Upper lobe of left lung (tissue), 6 donors: ENCODE results near the gene EXOC4. TPM values are rescaled to one million over a fixed set of nuclear protein-coding genes. Genes with fewer than 3 reads are reported as not detected.

ENCODE experiments used
- ATAC-seq, 2 donors: fragments of 200-7000 bp; cut with Tn5 transposase; one replicate each; pipeline ENCODE4 v1.9.1; 2022; ENCODE audit warnings: mild to moderate bottlenecking in 2 of 2, moderate library complexity in 2 of 2; ENCODE audit not compliant: low FRiP score in 2 of 2
- DNase-seq, 2 donors: peaks; one replicate each; pipeline ENCODE4 v3.0.0-alpha.2; 2019 to 2020
- H3K27ac ChIP-seq, 4 donors: fragments of 200-600 bp; sonication (generic); one replicate each; pipeline ENCODE4 v1.5.1; 2016 to 2019
- H3K27me3 ChIP-seq, 4 donors: fragments of 200-600 bp; sonication (generic); one replicate each; pipeline ENCODE4 v1.5.1; 2017 to 2019
- H3K36me3 ChIP-seq, 4 donors: fragments of 200-600 bp; sonication (generic); one replicate each; pipeline ENCODE4 v1.5.1; 2016 to 2019
- H3K4me1 ChIP-seq, 4 donors: fragments of 200-600 bp; sonication (generic); one replicate each; pipeline ENCODE4 v1.5.1; 2018 to 2019
- H3K4me3 ChIP-seq, 4 donors: fragments of 200-600 bp; sonication (generic); one replicate each; pipeline ENCODE4 v1.5.1; 2017 to 2019; ENCODE audit warnings: mild to moderate bottlenecking in 2 of 4, moderate library complexity in 1 of 4
- H3K9me3 ChIP-seq, 4 donors: fragments of 200-600 bp; sonication (generic); one replicate each; pipeline ENCODE4 v1.5.1; 2018 to 2019
- EP300 ChIP-seq, 4 donors: sonication (generic); formaldehyde crosslinking; IDR thresholded peaks; one replicate each; pipeline ENCODE4 v1.5.1; 2017; ENCODE audit warnings: antibody characterized with exemption in 4 of 4, control low read depth in 2 of 4
- POLR2A ChIP-seq, 4 donors: fragments of 450-650 bp; IDR thresholded peaks; one replicate each; pipeline ENCODE4 v1.5.1; 2016 to 2017; ENCODE audit warnings: antibody characterized with exemption in 4 of 4, mild to moderate bottlenecking in 2 of 4
- POLR2AphosphoS5 ChIP-seq, 2 donors: sonication (generic); formaldehyde crosslinking; IDR thresholded peaks; one replicate each; pipeline ENCODE4 v1.5.1; 2017; ENCODE audit warnings: antibody characterized with exemption in 2 of 2
- WGBS, 2 donors: methylation state at CpG; one replicate each; pipeline ENCODE4 v1.1.5; 2017 to 2018; 5-methylcytosine and 5-hydroxymethylcytosine counted together
- total RNA-seq, 6 donors: library from RNA; depleted of rRNA in 4 of 6; stranded (reverse); fragments of >200 nt in 4 of 6; gene quantifications; one replicate each; pipeline versions ENCODE4 v1.1.0 to v1.2.1, GENCODE V29; 2016 to 2021
- TF ChIP-seq, protein P1 (sequence below), 6 experiments: fragments of 450-650 bp in 4 of 6; fragments of 200-600 bp in 2 of 6; sonication (generic) in 2 of 6; IDR thresholded peaks; one replicate each; pipeline ENCODE4 v1.5.1; 2016 to 2019; ENCODE audit warnings: antibody characterized with exemption in 6 of 6
- donor health status: DM: no; HTN: no; CAD: no; lungs with moderate emphysema.
- donor health status: DM: no; HTN: yes; CAD: no; lungs with severe emphysema.

EXOC4 gene
- total RNA-seq, 6 donors from 2014 or later, result 56.3 to 325 (median 99.4) TPM

DNA sequence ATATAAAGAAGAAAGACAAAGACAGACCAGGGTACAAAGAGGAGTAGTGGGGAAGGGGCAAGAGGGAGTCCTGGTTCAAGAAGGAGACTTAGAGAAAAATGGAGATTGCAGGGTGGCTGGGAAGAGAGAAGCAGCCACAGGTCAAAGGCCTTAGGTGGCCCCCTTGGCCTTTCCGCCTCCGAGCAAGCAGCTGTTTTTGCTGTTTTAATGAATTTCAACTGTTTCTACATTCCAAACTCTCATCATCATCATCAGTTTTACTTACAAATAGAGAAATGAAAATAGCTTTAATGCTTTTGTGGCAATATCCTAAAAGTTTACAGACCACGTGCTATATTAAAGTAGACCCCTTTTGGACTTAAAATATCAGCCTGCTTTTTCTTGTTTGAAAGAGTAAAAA lies 399.7 kb downstream of the EXOC4 start:
- TF ChIP-seq POLR2AphosphoS5 (IDR thresholded peaks at IDR 0.05), result no peak
- TF ChIP-seq, protein P1, sequence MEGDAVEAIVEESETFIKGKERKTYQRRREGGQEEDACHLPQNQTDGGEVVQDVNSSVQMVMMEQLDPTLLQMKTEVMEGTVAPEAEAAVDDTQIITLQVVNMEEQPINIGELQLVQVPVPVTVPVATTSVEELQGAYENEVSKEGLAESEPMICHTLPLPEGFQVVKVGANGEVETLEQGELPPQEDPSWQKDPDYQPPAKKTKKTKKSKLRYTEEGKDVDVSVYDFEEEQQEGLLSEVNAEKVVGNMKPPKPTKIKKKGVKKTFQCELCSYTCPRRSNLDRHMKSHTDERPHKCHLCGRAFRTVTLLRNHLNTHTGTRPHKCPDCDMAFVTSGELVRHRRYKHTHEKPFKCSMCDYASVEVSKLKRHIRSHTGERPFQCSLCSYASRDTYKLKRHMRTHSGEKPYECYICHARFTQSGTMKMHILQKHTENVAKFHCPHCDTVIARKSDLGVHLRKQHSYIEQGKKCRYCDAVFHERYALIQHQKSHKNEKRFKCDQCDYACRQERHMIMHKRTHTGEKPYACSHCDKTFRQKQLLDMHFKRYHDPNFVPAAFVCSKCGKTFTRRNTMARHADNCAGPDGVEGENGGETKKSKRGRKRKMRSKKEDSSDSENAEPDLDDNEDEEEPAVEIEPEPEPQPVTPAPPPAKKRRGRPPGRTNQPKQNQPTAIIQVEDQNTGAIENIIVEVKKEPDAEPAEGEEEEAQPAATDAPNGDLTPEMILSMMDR (IDR thresholded peaks at IDR 0.05), result no peak
- no peak for TF ChIP-seq POLR2A (IDR thresholded peaks at IDR 0.05)
- TF ChIP-seq EP300 (IDR thresholded peaks at IDR 0.05), result no peak

DNA sequence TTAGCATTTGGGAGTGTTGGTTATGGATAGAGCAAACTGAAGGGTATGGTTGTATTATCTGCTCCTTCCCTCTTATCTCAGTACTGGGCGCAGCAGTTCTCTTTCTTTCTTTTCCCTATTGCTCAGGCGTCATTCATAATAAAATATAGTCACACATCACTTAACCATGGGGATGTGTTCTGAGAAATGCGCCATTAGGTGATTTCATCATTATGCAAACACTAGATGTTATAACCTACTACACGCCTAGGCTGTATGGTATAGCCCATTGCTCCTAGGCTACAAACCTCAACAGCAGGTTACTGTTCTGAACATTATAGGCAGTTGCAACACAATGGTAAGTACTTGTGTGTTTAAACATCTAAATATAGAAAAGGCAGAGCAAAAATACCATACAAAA lies 401.7 kb downstream of the EXOC4 start:
- 94 to 95% methylated on average over 4 of the region's 4 CpGs for WGBS, 2 donors

More for the DNA sequence above, 399.7 kb downstream of the EXOC4 start:
- Histone ChIP-seq H3K27ac (no peak overlapping the region), H3K9me3 (no peaks in the 10 kb centered on the region), H3K27me3 (no peaks in the 10 kb centered on the region), H3K36me3 (no peaks in the 10 kb centered on the region), H3K4me3 (no peak overlapping the region), H3K4me1 (peaks cover 0 to 7% (median 3%) of the 10 kb centered on the region in 4 donors)
- DNase-seq (no peak), ATAC-seq (no peak)
- 79 to 85% methylated on average over 3 of the region's 3 CpGs for WGBS, 2 donors

DNA sequence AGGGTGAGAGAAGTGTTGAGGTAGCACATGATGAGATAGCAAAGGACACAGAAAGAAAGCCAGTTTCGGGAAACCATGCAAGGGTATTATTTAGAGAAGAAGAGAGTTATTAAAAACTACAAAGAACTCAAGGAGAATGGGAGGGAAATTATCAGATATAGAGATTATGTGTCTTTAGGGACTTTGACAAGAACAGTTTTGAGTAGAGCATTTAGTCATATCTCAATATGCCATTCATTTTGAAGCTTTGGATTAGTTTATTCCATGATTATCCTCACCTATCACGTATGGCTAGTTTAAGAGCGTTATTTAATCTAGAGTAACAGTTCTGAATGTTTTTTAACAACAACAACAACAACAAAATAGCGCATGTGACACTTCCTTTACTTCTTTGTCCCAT lies 409.4 kb downstream of the EXOC4 start:
- H3K36me3 ChIP-seq, result no peaks in the 10 kb centered on the region
- TF ChIP-seq POLR2AphosphoS5 (IDR thresholded peaks at IDR 0.05) (no peak), POLR2A (IDR thresholded peaks at IDR 0.05) (no peak), EP300 (IDR thresholded peaks at IDR 0.05) (no peak)
- TF ChIP-seq, protein P1 (IDR thresholded peaks at IDR 0.05), result no peak

More for the DNA sequence above, 401.7 kb downstream of the EXOC4 start:
- Histone ChIP-seq H3K4me1 (peaks cover 0 to 7% (median 3%) of the 10 kb centered on the region in 4 donors), H3K27ac (no peak overlapping the region), H3K27me3 (no peaks in the 10 kb centered on the region), H3K4me3 (no peak overlapping the region), H3K36me3 (no peaks in the 10 kb centered on the region), H3K9me3 (no peaks in the 10 kb centered on the region)
- TF ChIP-seq POLR2AphosphoS5 (IDR thresholded peaks at IDR 0.05) (no peak), POLR2A (IDR thresholded peaks at IDR 0.05) (no peak)
- ATAC-seq, result no peak
- DNase-seq, result no peak

DNA sequence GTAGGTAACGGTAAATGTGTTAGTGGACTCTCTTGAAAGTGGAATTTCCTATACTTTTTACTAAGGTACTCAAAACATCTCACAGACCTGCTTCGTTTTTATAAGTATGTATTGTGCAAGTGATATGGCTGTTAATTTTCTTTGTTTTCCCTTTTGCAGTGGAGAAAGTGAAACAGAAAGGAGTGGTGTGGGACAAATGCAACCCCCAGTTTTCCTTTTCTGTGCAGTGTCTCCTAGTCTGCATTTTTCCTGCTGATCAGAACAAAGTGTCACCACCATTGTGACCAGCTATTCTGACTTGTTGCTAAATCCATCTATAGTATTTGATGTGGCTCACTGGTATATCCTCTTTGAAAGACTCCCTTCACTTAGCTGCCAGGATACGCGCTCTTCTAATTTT lies 410.0 kb downstream of the EXOC4 start:
- no peaks in the 10 kb centered on the region for H3K9me3 ChIP-seq
- no peaks in the 10 kb centered on the region for H3K36me3 ChIP-seq
- 78 to 86% methylated on average over 4 of the region's 4 CpGs for WGBS, 2 donors
- no peak for ATAC-seq
- H3K4me3 ChIP-seq, result no peak overlapping the region
- H3K27me3 ChIP-seq, result no peaks in the 10 kb centered on the region
- H3K27ac ChIP-seq, result no peak overlapping the region
- DNase-seq, result no peak
- no peaks in the 10 kb centered on the region for H3K4me1 ChIP-seq
- TF ChIP-seq, protein P1 (IDR thresholded peaks at IDR 0.05), result no peak
- TF ChIP-seq POLR2AphosphoS5 (IDR thresholded peaks at IDR 0.05), result no peak
- no peak for TF ChIP-seq EP300 (IDR thresholded peaks at IDR 0.05)
- TF ChIP-seq POLR2A (IDR thresholded peaks at IDR 0.05), result no peak

More for the DNA sequence above, 409.4 kb downstream of the EXOC4 start:
- no peak for ATAC-seq
- H3K4me3 ChIP-seq, result no peak overlapping the region
- no peak for DNase-seq
- H3K4me1 ChIP-seq, result no peaks in the 10 kb centered on the region
- no peaks in the 10 kb centered on the region for H3K9me3 ChIP-seq
- H3K27ac ChIP-seq, result no peak overlapping the region
- 96 to 97% methylated on average over 4 of the region's 4 CpGs for WGBS, 2 donors
- no peaks in the 10 kb centered on the region for H3K27me3 ChIP-seq

- no peak overlapping the region for H3K4me3 ChIP-seq
- no peaks in the 10 kb centered on the region for H3K36me3 ChIP-seq
- ATAC-seq (no peak), DNase-seq (no peak)
- H3K27me3 ChIP-seq, result no peaks in the 10 kb centered on the region
- no peak overlapping the region for H3K27ac ChIP-seq
- no peaks in the 10 kb centered on the region for H3K4me1 ChIP-seq
- no peaks in the 10 kb centered on the region for H3K9me3 ChIP-seq
- TF ChIP-seq POLR2A (IDR thresholded peaks at IDR 0.05) (no peak), EP300 (IDR thresholded peaks at IDR 0.05) (no peak), POLR2AphosphoS5 (IDR thresholded peaks at IDR 0.05) (no peak)
- TF ChIP-seq, protein P1 (IDR thresholded peaks at IDR 0.05), result no peak
Observed at GRCh38 chr7:133664528-133664927, 411.6 kb downstream of the EXOC4 start.
